A549 treated with Hydrocortisone at 1 μM for 4 hours (cell line): ENCODE data around the gene GOLGA6L1. TPM values are rescaled to one million over a fixed set of nuclear protein-coding genes. Genes with fewer than 3 reads are reported as not detected.

Experiments
- total RNA-seq: library from RNA; stranded (reverse); fragments of 200-300 nt; extraction: Qiagen RNA extraction; gene quantifications from 5 replicates; pipeline ENCODE4 v1.2.3, GENCODE V29; 2022

The GOLGA6L1 gene
- total RNA-seq = not detected in 5 replicates

DNA sequence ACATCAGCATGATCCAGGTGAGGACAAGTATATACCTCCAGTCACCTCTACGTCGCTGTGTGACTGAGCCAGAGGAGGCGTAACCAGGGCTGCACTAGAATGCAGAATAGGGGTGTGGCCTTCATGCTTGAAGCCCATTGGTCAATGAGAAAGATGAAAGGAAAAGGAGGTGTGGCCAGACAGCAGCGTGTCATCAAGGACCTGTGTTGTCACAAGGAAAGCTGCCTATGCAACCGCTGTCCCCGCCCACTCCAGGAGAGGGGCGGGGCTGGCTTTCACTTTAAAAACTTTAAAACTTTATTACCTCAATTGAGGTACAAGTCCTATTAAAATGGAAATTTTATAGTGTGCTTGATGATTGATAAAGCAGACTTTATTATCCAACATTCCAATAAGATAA, at the start of gene GOLGA6L1:
TSS of gene GOLGA6L1 (minus strand) at position 101 of the 400 bp plus-strand sequence. CDS start at position 10, 91 bp downstream.

Other genes with a start within 250 kb of the GOLGA6L1 start
- 70.5 to 86.0 TPM (median 82.3 TPM) in 5 replicates for gene CYFIP1, start 156.5 kb downstream of the GOLGA6L1 start, total RNA-seq
- 21.4 to 33.6 TPM (median 25.1 TPM) in 5 replicates for gene TUBGCP5, start 97.3 kb downstream of the GOLGA6L1 start, total RNA-seq
- gene GOLGA6L26, start 197.4 kb upstream of the GOLGA6L1 start, total RNA-seq = not detected in 5 replicates
- 0.08 to 0.22 TPM (median 0.14 TPM) in 5 replicates for gene GOLGA8S, start 217.9 kb upstream of the GOLGA6L1 start, total RNA-seq